K562 (cell line): ENCODE measurements around the gene RPUSD2. TPM values are rescaled to one million over a fixed set of nuclear protein-coding genes. Genes with fewer than 3 reads are reported as not detected.

ENCODE experiments used
- ATAC-seq: fragments of 200-7000 bp; cut with Tn5 transposase; 3 replicates; pipeline ENCODE4 v1.9.1; 2020; ENCODE audit warnings: moderate library complexity
- BruUV-seq: library from RNA; stranded (reverse); fragments of 400-500 nt; replicated peaks from 2 replicates; lab custom pipeline; 2021; lab: Mats Ljungman, UMichigan
- CTCF ChIA-PET: fragments of 300-600 bp; formaldehyde crosslinking; extraction: SDS; loops from one replicate; lab custom pipeline; 2021; ENCODE audit warnings: low intra/inter-chr PET ratio; lab: Yijun Ruan, JAX
- POLR2A ChIA-PET: fragments of 300-600, 350-650 bp; sonication (Branson Sonifier 250); formaldehyde crosslinking; extraction: SDS; loops from one replicate; lab custom pipeline; 2021; ENCODE audit warnings: antibody characterized with exemption, inconsistent platforms; lab: Yijun Ruan, JAX
- DNase-seq, 4 experiments: peaks; one replicate each; pipeline versions ENCODE4 v3.0.0 to v3.0.0-alpha.2; 2011 to 2018; ENCODE audit warnings: low spot score in 3 of 4, mixed read lengths in 3 of 4; ENCODE audit errors: extremely low read depth in 1 of 4
- FAIRE-seq: peaks from 2 replicates; lab custom pipeline; 2011; peaks lifted over from hg19 to GRCh38; lab: Jason Lieb, UNC
- H2AFZ ChIP-seq: 2 replicates; pipeline ENCODE4 v1.6.0; 2011; ENCODE audit warnings: low read depth, low read length, control low read depth, inconsistent platforms
- H3K27ac ChIP-seq: fragments of 200-600 bp; 3 replicates; pipeline ENCODE4 v1.8.0; 2011; ENCODE audit warnings: low read depth, mild to moderate bottlenecking, control low read depth, inconsistent platforms, low read length, moderate library complexity, mixed read lengths; ENCODE audit errors: extremely low read depth
- H3K27me3 ChIP-seq, 2 experiments: fragments of 300-600 bp in 1 of 2; 2 replicates in 1 of 2; 3 replicates in 1 of 2; pipeline versions ENCODE4 v1.6.0 to v1.8.0; 2011; ENCODE audit warnings: inconsistent platforms in 2 of 2, low read length in 2 of 2, mild to moderate bottlenecking in 1 of 2, mixed read lengths in 1 of 2, moderate library complexity in 1 of 2; ENCODE audit not compliant: control insufficient read depth in 2 of 2, insufficient read depth in 2 of 2
- H3K36me3 ChIP-seq: fragments of 300-600 bp; 3 replicates; pipeline ENCODE4 v1.8.0; 2011; ENCODE audit warnings: mild to moderate bottlenecking, low read length, inconsistent platforms; ENCODE audit not compliant: control insufficient read depth, insufficient read depth
- H3K4me1 ChIP-seq, 2 experiments: fragments of 200-600 bp in 1 of 2; replicated peaks in 1 of 2; 2 replicates in 1 of 2; 3 replicates in 1 of 2; pipeline versions ENCODE4 v1.5.1 to v1.8.0; 2011; ENCODE audit warnings: inconsistent platforms in 2 of 2, low read length in 2 of 2, mild to moderate bottlenecking in 1 of 2, mixed read lengths in 1 of 2, moderate library complexity in 1 of 2; ENCODE audit not compliant: control insufficient read depth in 2 of 2, insufficient read depth in 2 of 2
- H3K4me2 ChIP-seq: 2 replicates; pipeline ENCODE4 v1.6.1; 2011; ENCODE audit warnings: low read length, control low read depth, inconsistent platforms, mixed read lengths; ENCODE audit not compliant: insufficient read depth
- H3K4me3 ChIP-seq: fragments of 200-600 bp; sonication (generic), shearing (Covaris generic); 2 replicates; pipeline ENCODE4 v1.5.1; 2016; ENCODE audit warnings: control low read depth, inconsistent platforms
- H3K79me2 ChIP-seq: fragments of 200-600 bp; 3 replicates; pipeline ENCODE4 v1.8.0; 2011; ENCODE audit warnings: low read length, inconsistent platforms; ENCODE audit not compliant: control insufficient read depth, insufficient read depth
- H3K9ac ChIP-seq, 2 experiments: 2 replicates each; pipeline versions ENCODE4 v1.6.0 to v1.6.1; 2011; ENCODE audit warnings: low read depth in 2 of 2, low read length in 2 of 2, control low read depth in 1 of 2, inconsistent platforms in 1 of 2, mild to moderate bottlenecking in 1 of 2, mixed read lengths in 1 of 2; ENCODE audit not compliant: insufficient read depth in 1 of 2
- H3K9me1 ChIP-seq: one replicate; pipeline ENCODE4 v1.6.0; 2011; ENCODE audit warnings: inconsistent platforms, mild to moderate bottlenecking, low read length, moderate library complexity; ENCODE audit not compliant: control insufficient read depth, insufficient read depth
- H3K9me3 ChIP-seq: replicated peaks from 2 replicates; pipeline ENCODE4 v1.5.1; 2011; ENCODE audit warnings: low read depth, low read length, inconsistent platforms; ENCODE audit not compliant: control insufficient read depth, insufficient read depth
- H4K20me1 ChIP-seq: replicated peaks from 2 replicates; pipeline ENCODE4 v1.6.1; 2011; ENCODE audit warnings: low read length, inconsistent platforms, mixed read lengths; ENCODE audit not compliant: control insufficient read depth, insufficient read depth
- BCL6 ChIP-seq: fragments of 250-450 bp; sonication (Bioruptor Pico); IDR thresholded peaks from 2 replicates; pipeline ENCODE4 v1.4.0; 2020
- BRD9 ChIP-seq: fragments of 450-650 bp; IDR thresholded peaks from 2 replicates; pipeline ENCODE4 v1.6.1; 2018; ENCODE audit warnings: low read depth; ENCODE audit not compliant: partially characterized antibody
- CC2D1A ChIP-seq: fragments of 450-650 bp; IDR thresholded peaks from 2 replicates; pipeline ENCODE4 v1.6.1; 2017; ENCODE audit warnings: mild to moderate bottlenecking
- COPS2 ChIP-seq: fragments of 450-650 bp; conservative IDR thresholded peaks from 2 replicates; pipeline ENCODE4 v1.6.1; 2016; ENCODE audit warnings: mild to moderate bottlenecking, moderate library complexity
- ESRRA ChIP-seq: fragments of 450-650 bp; IDR thresholded peaks from 2 replicates; pipeline ENCODE4 v1.6.1; 2014; ENCODE audit warnings: low read depth, mild to moderate bottlenecking, moderate library complexity, borderline replicate concordance
- KDM4B ChIP-seq, 2 experiments: fragments of 450-650 bp in 1 of 2; sonication (generic) in 1 of 2; IDR thresholded peaks; 2 replicates each; pipeline ENCODE4 v1.6.1; 2016 to 2017; ENCODE audit warnings: borderline replicate concordance in 2 of 2, antibody characterized with exemption in 1 of 2, low read depth in 1 of 2, mild to moderate bottlenecking in 1 of 2
- NR4A1 ChIP-seq, 2 experiments: fragments of 250-450 bp in 1 of 2; fragments of 450-650 bp in 1 of 2; sonication (Bioruptor Pico) in 1 of 2; IDR thresholded peaks; 2 replicates each; pipeline versions ENCODE4 v1.4.0 to v1.6.1; 2016 to 2020; ENCODE audit warnings: mild to moderate bottlenecking in 2 of 2, missing compliant biosample characterization in 1 of 2, missing genetic modification characterization in 1 of 2, moderate library complexity in 1 of 2
- PHB ChIP-seq: fragments of 250-450 bp; sonication (Bioruptor Pico); IDR thresholded peaks from 2 replicates; pipeline ENCODE4 v1.5.0; 2021
- POLR2H ChIP-seq: IDR thresholded peaks from 2 replicates; pipeline ENCODE4 v1.6.1; 2016; ENCODE audit warnings: missing genetic modification characterization, low read depth, mild to moderate bottlenecking, control low read depth, missing compliant biosample characterization, moderate library complexity
- PYGO2 ChIP-seq: fragments of 450-650 bp; IDR thresholded peaks from 2 replicates; pipeline ENCODE4 v1.6.1; 2016; ENCODE audit warnings: mild to moderate bottlenecking, missing genetic modification characterization, moderate library complexity, missing compliant biosample characterization
- RCOR1 ChIP-seq, 2 experiments: IDR thresholded peaks; 2 replicates each; pipeline ENCODE4 v1.6.1; 2012; ENCODE audit warnings: low read depth in 2 of 2, low read length in 2 of 2, borderline replicate concordance in 1 of 2, improper control_type of control experiment in 1 of 2
- SMC3 ChIP-seq: conservative IDR thresholded peaks from 2 replicates; pipeline ENCODE4 v1.6.1; 2011; ENCODE audit warnings: low read depth, low read length, improper control_type of control experiment; ENCODE audit not compliant: insufficient read depth
- SRSF7 ChIP-seq: fragments of 200-400 bp; formaldehyde crosslinking; optimal IDR thresholded peaks from 2 replicates; pipeline ENCODE3; 2017; ENCODE audit warnings: mild to moderate bottlenecking, low read depth, low read length
- STAG1 ChIP-seq: sonication (generic); formaldehyde crosslinking; IDR thresholded peaks from 2 replicates; pipeline ENCODE4 v1.5.0; 2020; ENCODE audit warnings: missing genetic modification reagents, borderline replicate concordance
- TAF7 ChIP-seq: fragments of 450-650 bp; IDR thresholded peaks from 2 replicates; pipeline ENCODE4 v1.6.1; 2016; ENCODE audit warnings: missing genetic modification characterization, missing compliant biosample characterization
- ZNF445 ChIP-seq: fragments of 250-450 bp; sonication (Bioruptor Pico); IDR thresholded peaks from 2 replicates; pipeline ENCODE4 v1.4.0; 2020; ENCODE audit warnings: low read depth, mild to moderate bottlenecking, moderate library complexity
- WGBS: fragments of 100-300 bp; shearing (Covaris generic); methylation state at CpG from one replicate; pipeline ENCODE4 v1.1.6; 2016; ENCODE audit warnings: low coverage, mixed read lengths; ENCODE audit not compliant: insufficient coverage; ENCODE audit errors: missing lambda C conversion rate; 5-methylcytosine and 5-hydroxymethylcytosine counted together
- in situ Hi-C: fragments of 300-500 bp; cut with MboI; formaldehyde crosslinking; loops from 4 replicates; pipeline ENCODE4 v1.15.0; 2018; ENCODE audit warnings: inconsistent platforms, mixed read lengths
- intact Hi-C: fragments of 100-400 bp; cut with micrococcal nuclease; formaldehyde crosslinking; loops from 2 replicates; pipeline ENCODE4 v1.14.2; 2022
- polyA plus RNA-seq, 8 experiments: library from polyadenylated mRNA; depleted of rRNA in 4 of 8; stranded (reverse) in 5 of 8; unstranded in 3 of 8; fragments of >200 nt; fragmentation: Nextera tagmentation in 2 of 8; fragmentation: Illumina TruSeq in 1 of 8; extraction: Ambion mirVana in 2 of 8; extraction: Trizol in 1 of 8; gene quantifications; 2 replicates each; pipeline versions ENCODE4 v1.2.1 to v1.2.3, GENCODE V29; 2011 to 2014; ENCODE audit warnings: inconsistent platforms in 1 of 8, missing spikeins in 1 of 8
- total RNA-seq, 7 experiments: library from RNA; depleted of rRNA in 6 of 7; stranded (reverse); fragments of >200 nt in 6 of 7; fragmentation: Illumina TruSeq in 2 of 7; extraction: Trizol in 2 of 7; gene quantifications; 2 replicates each; pipeline versions ENCODE4 v1.2.1 to v1.2.3, GENCODE V29; 2011 to 2021; ENCODE audit warnings: low replicate concordance in 1 of 7
- TF ChIP-seq, protein P1 (sequence below): sonication (generic); formaldehyde crosslinking; IDR thresholded peaks from 2 replicates; pipeline ENCODE4 v1.8.1; 2023; ENCODE audit warnings: mild to moderate bottlenecking, missing genetic modification reagents, moderate library complexity
- TF ChIP-seq, protein P2 (sequence below): fragments of 250-450 bp; sonication (Bioruptor Pico); IDR thresholded peaks from 2 replicates; pipeline ENCODE4 v1.5.0; 2020; ENCODE audit warnings: mild to moderate bottlenecking
- TF ChIP-seq, protein P3 (sequence below): fragments of 250-450 bp; sonication (Bioruptor Pico); IDR thresholded peaks from 2 replicates; pipeline ENCODE4 v1.5.0; 2021

RPUSD2 gene
- total and polyA plus RNA-seq, 9 of the 15 experiments (the other 6 are each of a cell fraction or from before 2014, with no cell fraction given) = 3.7 to 30.2 (median 14.3) TPM

DNA sequence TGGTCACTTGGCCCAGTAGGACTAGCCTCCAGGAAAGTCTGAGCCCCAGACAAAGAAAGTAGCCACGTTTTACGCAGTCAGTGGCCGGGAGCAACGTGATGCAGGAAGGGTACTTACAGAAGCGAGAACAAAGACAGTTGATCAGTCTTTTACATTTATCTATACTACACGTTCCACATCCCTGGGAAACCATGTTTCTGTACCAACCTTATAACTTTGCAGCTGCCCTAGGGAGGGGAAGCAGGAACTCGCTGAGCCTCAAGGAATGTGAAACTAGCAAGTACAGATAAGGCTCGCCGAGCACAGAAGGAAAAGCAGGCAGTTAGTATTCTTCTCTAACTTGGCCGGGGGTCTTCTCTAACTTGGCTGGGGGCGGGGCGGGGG lies 21.6 kb downstream of the RPUSD2 start (continued):
- TF ChIP-seq, protein P1, sequence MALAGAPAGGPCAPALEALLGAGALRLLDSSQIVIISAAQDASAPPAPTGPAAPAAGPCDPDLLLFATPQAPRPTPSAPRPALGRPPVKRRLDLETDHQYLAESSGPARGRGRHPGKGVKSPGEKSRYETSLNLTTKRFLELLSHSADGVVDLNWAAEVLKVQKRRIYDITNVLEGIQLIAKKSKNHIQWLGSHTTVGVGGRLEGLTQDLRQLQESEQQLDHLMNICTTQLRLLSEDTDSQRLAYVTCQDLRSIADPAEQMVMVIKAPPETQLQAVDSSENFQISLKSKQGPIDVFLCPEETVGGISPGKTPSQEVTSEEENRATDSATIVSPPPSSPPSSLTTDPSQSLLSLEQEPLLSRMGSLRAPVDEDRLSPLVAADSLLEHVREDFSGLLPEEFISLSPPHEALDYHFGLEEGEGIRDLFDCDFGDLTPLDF (CRISPR knock-in tag) = no peak
- TF ChIP-seq TAF7 (tag) (no peak), SRSF7 (no peak), BCL6 (CRISPR knock-in tag) (no peak), BRD9 (no peak), ZNF445 (CRISPR knock-in tag) (no peak)
- TF ChIP-seq, protein P2, sequence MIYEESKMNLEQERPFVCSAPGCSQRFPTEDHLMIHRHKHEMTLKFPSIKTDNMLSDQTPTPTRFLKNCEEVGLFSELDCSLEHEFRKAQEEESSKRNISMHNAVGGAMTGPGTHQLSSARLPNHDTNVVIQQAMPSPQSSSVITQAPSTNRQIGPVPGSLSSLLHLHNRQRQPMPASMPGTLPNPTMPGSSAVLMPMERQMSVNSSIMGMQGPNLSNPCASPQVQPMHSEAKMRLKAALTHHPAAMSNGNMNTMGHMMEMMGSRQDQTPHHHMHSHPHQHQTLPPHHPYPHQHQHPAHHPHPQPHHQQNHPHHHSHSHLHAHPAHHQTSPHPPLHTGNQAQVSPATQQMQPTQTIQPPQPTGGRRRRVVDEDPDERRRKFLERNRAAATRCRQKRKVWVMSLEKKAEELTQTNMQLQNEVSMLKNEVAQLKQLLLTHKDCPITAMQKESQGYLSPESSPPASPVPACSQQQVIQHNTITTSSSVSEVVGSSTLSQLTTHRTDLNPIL (CRISPR knock-in tag) = no peak

DNA sequence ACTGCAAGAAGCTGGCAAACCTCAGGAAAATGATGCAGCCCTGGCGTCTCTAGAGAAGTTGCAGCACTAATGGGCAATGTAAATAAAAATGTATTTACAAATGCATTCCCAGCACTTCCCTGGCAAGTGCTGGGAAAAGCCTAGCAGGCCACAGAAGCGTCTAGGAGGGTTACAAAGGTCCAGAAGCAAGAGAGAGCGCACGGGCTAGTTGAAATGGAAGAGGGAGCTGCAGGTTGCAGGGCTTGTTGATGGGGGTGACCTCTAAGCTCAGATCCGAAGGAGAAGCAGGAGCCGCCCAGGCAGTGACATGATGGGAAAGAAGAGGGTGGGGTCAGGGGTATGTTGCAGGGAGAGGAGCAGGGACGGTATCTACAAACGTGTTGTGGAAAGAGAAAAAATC lies 22.3 kb downstream of the RPUSD2 start:
- Histone ChIP-seq H2AFZ (peak overlapping the region; percentile 73), H3K4me3 (no peak overlapping the region), H3K4me1 (peaks cover 13 to 15% of the 10 kb centered on the region in 2 experiments; a peak in 4 of 5 replicates), H3K27ac (no peak overlapping the region), H3K27me3 (no peaks in the 10 kb centered on the region), H3K9me3 (no peaks in the 10 kb centered on the region), H3K9me1 (no peaks in the 10 kb centered on the region), H4K20me1 (no peaks in the 10 kb centered on the region), H3K36me3 (no peaks in the 10 kb centered on the region), H3K4me2 (peak overlapping the region; percentile 32; the same call in 1 of the 2 replicates), H3K79me2 (peaks cover 24% of the 10 kb centered on the region), H3K9ac (no peak overlapping the region)
- ATAC-seq (no peak), DNase-seq (peak; percentile 24 to 51 (median 28)), FAIRE-seq (no peak)
- intact Hi-C loops (loop anchor here (5.0 to 10.0 kb wide), 3 partner anchors 101 to 303 kb away; partner anchors contain the start of genes C15orf62, GCHFR and VPS18), in situ Hi-C loops (no loop called here)
- BruUV-seq = no TSS peak
- 26% methylated on average over 8 of the region's 8 CpGs for WGBS
- ChIA-PET POLR2A (interaction anchor here (1.0 to 1.1 kb wide), 2 partner anchors 10 to 22 kb away, joined by 3 to 5 read pairs; partner anchors contain the start of gene RPUSD2), CTCF (no interaction called here)
- TF ChIP-seq COPS2 (no peak), NR4A1 (CRISPR knock-in tag; IDR thresholded peaks at IDR 0.05) (no peak), NR4A1 (tag; IDR thresholded peaks at IDR 0.05) (no peak), KDM4B (IDR thresholded peaks at IDR 0.05; ENCODE audit: borderline replicate concordance in 2 of 2, low read depth in 1 of 2) (no peak), CC2D1A (no peak), POLR2H (tag) (no peak), ESRRA (peak; percentile 76), SMC3 (no peak), RCOR1 (IDR thresholded peaks at IDR 0.05; ENCODE audit: borderline replicate concordance in 1 of 2, low read depth in 2 of 2, low read length in 2 of 2) (peak in 1 of 2 experiments; percentile 58; a peak in 1 of 4 replicates), STAG1 (CRISPR knock-in tag) (no peak), PHB (CRISPR knock-in tag) (no peak), PYGO2 (tag) (no peak)
- TF ChIP-seq, protein P3, sequence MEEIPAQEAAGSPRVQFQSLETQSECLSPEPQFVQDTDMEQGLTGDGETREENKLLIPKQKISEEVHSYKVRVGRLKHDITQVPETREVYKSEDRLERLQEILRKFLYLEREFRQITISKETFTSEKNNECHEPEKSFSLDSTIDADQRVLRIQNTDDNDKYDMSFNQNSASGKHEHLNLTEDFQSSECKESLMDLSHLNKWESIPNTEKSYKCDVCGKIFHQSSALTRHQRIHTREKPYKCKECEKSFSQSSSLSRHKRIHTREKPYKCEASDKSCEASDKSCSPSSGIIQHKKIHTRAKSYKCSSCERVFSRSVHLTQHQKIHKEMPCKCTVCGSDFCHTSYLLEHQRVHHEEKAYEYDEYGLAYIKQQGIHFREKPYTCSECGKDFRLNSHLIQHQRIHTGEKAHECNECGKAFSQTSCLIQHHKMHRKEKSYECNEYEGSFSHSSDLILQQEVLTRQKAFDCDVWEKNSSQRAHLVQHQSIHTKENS = no peak
